CD4-positive, alpha-beta T cell treated with Interleukin-21 for 1 hour (primary cell): ENCODE measurements around the gene LRP1B.

ENCODE experiments used
- DNase-seq: peaks from one replicate; pipeline ENCODE4 v3.0.0-alpha.2; 2020

The LRP1B gene

GRCh38 chr2:141381946-141382345 is 748.9 kb downstream of the LRP1B start:
- no peak for DNase-seq

GRCh38 chr2:141380008-141380979 is 750.5 kb downstream of the LRP1B start:
- DNase-seq, result no peak

GRCh38 chr2:141364821-141365220 is 766.0 kb downstream of the LRP1B start:
- no peak for DNase-seq

- no peak for DNase-seq
Measured at GRCh38 chr2:141362311-141362710, 768.5 kb downstream of the LRP1B start.

- DNase-seq, result no peak
Measured at GRCh38 chr2:141348481-141348880, 782.3 kb downstream of the LRP1B start.

- DNase-seq, result no peak
Measured at GRCh38 chr2:141341444-141341843, 789.4 kb downstream of the LRP1B start.

GRCh38 chr2:141331127-141331526 is 799.7 kb downstream of the LRP1B start:
- DNase-seq, result no peak

- no peak for DNase-seq
Measured at GRCh38 chr2:141329964-141330363, 800.9 kb downstream of the LRP1B start.

GRCh38 chr2:141323571-141323970 is 807.2 kb downstream of the LRP1B start:
- DNase-seq, result no peak

- DNase-seq, result no peak
Measured at GRCh38 chr2:141317986-141318385, 812.8 kb downstream of the LRP1B start.

GRCh38 chr2:141316606-141317005 is 814.2 kb downstream of the LRP1B start:
- DNase-seq, result no peak

- DNase-seq, result no peak
Measured at GRCh38 chr2:141316103-141316502, 814.7 kb downstream of the LRP1B start.

- DNase-seq, result no peak
Measured at GRCh38 chr2:141313972-141314371, 816.8 kb downstream of the LRP1B start.

- DNase-seq, result no peak
Measured at GRCh38 chr2:141311430-141311829, 819.4 kb downstream of the LRP1B start.

- DNase-seq, result no peak
Measured at GRCh38 chr2:141306368-141306767, 824.4 kb downstream of the LRP1B start.

GRCh38 chr2:141301551-141301950 is 829.3 kb downstream of the LRP1B start:
- DNase-seq, result no peak

- DNase-seq, result no peak
Measured at GRCh38 chr2:141280037-141280436, 850.8 kb downstream of the LRP1B start.

- no peak for DNase-seq
Measured at GRCh38 chr2:141271346-141271745, 859.5 kb downstream of the LRP1B start.

- no peak for DNase-seq
Measured at GRCh38 chr2:141264848-141265247, 866.0 kb downstream of the LRP1B start.

- no peak for DNase-seq
Measured at GRCh38 chr2:141260911-141261310, 869.9 kb downstream of the LRP1B start.

- DNase-seq, result no peak
Measured at GRCh38 chr2:141259683-141260082, 871.1 kb downstream of the LRP1B start.

GRCh38 chr2:141242008-141242407 is 888.8 kb downstream of the LRP1B start:
- no peak for DNase-seq

GRCh38 chr2:141226560-141226959 is 904.3 kb downstream of the LRP1B start:
- DNase-seq, result no peak

- DNase-seq, result no peak
Measured at GRCh38 chr2:141207036-141207385, 923.8 kb downstream of the LRP1B start.

GRCh38 chr2:141201016-141201565 is 929.7 kb downstream of the LRP1B start:
- DNase-seq, result no peak
